Activated CD4-positive, alpha-beta T cell treated with anti-CD3 and anti-CD28 coated beads for 48 hours (primary cell): ENCODE data around the gene COL16A1.

Source experiments
- DNase-seq: peaks from one replicate; pipeline ENCODE4 v3.0.0-alpha.2; 2020

Gene COL16A1

DNA sequence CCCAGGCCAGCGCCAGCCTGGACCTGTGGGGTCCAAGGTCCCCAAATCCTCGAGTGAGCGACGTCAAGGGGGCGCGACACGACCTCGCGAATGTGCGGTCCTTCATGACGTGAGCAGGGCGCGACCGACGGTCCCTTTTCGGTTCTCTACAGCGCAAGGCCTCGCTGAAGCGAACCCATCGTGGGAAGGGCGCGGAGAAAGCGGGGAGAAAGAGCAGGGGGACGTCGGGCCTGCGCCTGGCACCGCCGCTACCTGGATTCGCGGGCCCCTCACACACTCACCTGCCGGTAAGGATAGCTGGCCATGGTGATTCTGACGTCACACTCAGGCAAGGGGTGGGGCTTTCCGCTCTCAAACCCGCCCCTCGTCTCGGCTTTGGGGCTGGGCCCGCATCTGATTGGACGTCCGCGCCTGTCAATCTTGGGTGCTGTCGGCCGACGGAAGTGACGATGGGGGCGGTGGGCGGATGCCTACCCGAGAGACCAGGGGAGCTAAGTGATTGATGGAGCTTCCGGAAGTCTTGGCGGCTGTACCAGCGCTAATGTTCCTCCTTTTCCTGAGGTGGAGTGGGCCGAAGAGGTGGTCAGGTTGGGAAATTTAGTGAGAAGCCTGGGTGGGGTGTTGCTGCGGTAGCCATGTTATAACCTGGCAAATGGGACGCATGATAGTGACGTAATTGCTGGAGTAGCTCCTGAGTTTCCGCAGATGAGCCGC is 59.1 kb downstream of the COL16A1 start, which contains the start of gene PEF1:
PEF1 (minus strand) TSS at position 317 of the 714 bp plus-strand sequence; CDS start at position 305, 12 bp downstream.
- DNase-seq = peak; percentile 100

- DNase-seq = no peak
Measured at GRCh38 chr1:31643976-31644559, 59.7 kb downstream of the COL16A1 start.

- no peak for DNase-seq
Measured at GRCh38 chr1:31642897-31643296, 60.9 kb downstream of the COL16A1 start.

DNA sequence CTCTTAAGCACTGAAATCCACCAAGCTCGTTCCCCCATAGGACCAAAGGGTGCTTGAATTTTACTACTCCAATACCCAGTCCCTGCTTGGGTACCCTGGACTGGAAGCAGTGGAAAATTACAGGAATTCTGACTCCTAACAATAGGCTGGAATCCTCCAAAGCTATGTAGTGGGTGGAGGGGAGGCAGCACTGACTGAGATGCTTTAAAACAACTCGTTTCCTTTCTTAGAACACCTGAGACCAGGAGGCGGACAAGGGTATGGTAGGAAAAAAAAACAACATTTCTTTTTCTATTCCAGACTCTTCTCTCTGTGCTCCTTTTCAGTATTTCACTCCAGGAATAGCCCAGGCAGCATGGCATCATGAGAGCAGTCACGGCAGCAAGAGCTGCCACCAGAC is 61.5 kb downstream of the COL16A1 start:
- no peak for DNase-seq

GRCh38 chr1:31640964-31641363 is 62.9 kb downstream of the COL16A1 start:
- no peak for DNase-seq

DNA sequence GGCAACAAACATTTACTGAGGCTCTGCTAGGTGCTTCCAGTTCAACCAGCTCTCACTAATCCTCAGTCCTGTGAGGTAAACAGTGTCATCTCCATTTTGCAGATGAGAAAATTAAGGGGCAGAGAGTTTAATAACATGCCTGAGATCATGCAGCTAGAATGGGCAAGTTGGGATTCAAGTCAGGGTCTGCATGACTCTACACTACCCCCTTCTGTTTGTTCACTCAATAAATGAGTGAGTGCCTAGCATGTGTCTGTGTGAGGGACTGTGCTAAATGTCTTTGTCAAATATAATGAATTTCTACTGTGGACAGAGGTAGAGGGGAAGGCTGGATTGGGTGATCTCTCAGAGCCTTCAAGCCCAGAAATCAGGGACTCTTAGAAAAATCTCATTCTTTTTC is 63.6 kb downstream of the COL16A1 start:
- DNase-seq = no peak

- no peak for DNase-seq
Measured at GRCh38 chr1:31639543-31639942, 64.3 kb downstream of the COL16A1 start.

DNA sequence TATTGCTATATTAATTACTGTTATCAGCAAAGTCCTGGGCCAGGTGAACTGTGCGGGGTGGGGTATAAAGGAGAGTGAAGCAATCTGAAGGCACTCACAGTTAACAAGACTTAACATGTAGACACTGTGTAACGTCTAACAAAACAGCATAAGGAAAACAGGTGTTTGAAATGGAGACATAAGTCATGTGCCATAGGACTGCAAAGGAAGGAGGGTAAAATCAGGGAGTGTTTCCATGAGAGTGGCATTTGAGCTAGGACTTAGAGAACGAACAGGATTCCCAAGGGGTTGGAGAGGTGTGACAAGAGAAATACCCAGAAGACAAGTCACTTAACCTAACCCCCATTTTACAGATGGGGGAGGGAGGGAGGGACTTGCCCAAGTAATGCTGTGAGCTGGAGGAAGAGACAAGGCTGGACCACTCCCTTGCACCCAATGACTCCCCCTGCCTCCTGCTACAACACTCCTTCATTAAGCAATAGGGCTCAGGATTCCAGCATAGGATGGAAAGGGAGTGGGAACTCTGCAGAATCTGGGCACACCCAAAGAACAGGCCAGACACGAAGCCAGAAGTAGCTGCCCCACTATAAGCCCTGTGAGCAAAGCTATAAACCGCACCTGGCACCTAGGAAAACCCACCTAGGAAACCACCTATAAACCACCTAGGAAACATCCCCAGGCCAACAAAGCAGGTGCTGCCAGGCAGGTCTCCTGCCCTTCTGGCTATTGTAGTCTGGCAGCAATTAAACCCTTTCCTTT is 65.7 kb downstream of the COL16A1 start:
- no peak for DNase-seq

- DNase-seq = peak; percentile 61
Measured at GRCh38 chr1:31633117-31633516, 70.7 kb downstream of the COL16A1 start.

- DNase-seq = no peak
Measured at GRCh38 chr1:31632649-31633048, 71.2 kb downstream of the COL16A1 start.

DNA sequence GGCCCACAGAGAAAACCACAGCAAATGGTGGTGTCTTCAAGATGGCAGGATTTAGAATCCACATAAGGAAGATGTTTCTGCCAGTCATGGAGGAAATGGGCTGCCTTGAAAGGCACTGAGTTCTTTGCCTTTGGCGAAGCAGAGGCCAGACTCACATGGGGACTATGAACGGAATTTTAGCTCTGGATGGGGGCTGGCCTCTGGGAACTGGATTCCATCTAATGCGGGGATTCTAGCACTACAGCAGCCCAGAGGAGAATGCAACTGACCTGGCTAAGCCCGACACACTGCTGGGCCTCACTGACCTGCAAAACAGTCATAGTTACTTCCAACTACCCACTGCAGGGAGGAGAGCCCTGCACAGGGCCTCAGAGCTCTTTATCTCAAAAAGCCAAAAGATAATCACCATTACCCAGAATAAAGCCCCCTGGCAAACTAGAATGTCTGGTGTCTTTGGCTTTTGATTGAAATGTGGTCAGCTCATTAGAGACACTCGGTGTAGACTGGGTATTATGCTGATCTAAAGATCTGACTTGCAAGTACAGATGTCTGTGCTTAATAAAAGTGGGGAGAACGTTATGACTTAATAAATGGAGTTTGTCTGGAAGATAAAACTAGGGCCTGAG is 74.8 kb downstream of the COL16A1 start:
- DNase-seq = no peak

DNA sequence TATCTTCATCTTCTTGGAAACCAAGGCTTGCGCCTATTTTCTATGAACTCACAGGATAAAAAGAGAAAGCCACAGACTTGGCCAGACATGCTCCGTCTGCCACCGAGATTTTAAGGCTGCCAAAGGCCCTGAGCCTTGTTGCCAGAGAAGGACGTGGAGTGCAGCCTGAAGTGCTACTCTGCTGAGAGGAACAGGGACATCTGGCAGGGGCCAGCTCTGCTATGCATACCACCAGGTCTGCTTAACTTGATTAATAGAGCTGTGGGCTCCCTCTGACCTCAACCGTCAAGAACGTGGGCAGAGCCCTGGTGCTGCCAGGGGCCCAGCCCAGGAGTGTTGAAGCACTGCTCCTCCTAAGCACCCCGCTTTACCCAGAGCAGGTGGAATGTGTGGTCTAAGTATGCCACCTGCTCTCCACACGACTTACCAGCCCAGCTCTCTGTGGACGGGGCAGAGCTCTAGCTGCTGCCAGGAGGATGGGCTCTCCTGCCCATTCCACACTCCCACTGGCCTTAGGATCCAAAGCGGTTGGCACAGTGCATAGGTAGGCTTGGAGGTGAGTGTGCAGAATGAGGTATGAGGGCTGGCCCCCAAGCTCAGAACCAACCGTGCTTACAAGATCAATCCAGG is 75.8 kb downstream of the COL16A1 start:
- no peak for DNase-seq

GRCh38 chr1:31627301-31627929 is 76.4 kb downstream of the COL16A1 start:
- no peak for DNase-seq

- no peak for DNase-seq
Measured at GRCh38 chr1:31626223-31627207, 77.3 kb downstream of the COL16A1 start.

DNA sequence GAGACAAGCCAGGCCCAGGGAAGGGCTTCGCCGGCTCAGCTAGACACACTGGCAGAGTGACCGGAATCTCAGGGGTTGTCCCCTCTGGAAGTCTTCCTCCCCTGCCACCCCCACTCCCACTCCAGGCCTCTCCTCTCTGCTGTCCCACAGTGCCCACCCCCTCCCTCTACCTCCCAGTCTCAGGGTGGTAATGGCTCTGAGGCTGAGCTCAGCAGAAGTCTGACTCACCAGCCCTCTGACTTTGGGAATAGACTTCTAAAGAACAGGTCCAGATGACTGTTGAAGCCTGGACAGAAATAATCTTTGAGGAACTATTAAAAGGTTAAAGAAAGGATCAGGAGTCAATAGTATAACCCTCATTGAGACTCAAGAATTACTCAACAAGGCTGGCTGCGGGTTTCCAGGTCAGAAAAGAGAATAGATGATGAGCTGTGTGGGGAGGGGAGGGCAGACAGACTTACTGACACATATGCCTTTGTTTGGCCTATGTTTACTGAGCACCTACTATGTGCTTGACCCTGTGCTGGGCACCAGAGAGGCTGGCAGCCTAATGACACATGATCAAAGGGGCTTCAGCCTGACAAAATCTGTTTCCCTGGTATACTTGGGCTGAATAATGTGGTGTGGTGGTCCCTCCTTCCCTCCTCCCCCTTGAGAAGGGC is 78.1 kb downstream of the COL16A1 start:
- no peak for DNase-seq

DNA sequence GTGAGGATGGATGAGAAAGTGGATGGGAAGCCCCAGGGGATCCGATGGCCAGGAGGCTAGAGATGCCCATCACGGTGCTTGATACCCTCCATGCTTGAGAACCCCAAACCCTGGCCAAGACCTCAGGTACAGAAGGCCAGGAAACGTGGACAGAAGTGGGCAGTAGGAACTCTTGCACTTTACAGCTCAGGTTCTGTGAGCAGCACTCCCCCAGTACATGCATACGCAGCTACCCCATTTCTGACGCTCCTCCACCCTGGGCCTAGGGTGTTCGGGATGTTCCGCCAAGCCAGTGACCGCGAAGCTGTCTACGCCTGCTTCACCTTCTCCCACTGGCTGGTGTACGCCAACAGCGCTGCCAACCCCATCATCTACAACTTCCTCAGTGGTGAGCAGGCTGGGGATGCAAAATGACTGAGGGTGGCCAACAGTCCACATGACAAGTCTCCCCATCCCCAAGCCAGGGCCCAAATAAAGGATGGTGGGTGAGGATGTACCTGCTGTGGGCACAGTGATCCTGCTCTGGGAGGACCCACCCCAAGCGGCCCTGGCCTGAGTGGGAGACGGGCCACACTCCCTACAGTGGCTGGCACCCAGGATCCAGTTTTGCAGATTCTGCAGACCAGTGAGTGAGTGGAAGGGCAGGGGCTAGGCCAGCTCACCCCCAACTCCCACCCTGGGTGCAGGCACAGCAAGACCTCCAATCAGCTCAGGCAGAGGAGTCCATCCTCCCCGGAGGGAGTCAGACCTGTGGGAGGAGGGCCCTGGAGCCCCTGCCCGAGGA is 78.9 kb downstream of the COL16A1 start:
- no peak for DNase-seq

DNA sequence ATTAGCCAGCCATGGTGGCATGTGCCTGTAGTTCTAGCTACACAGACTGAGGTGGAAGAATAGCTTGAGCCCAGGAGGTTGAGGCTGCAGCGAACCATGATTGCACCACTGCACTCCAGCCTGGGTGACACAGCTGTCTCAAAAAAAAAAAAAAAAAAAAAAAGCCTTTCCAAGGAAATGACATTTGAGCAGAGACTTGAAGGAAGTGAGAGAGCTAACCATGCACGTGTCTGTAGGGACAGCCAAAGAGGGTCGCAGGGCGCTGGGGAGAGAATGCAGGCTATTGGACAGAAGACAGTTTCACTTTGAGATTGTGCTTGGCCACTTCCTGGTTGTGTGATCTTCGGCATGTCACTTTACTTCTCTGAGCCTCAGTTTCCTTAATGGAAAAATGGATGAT is 79.5 kb downstream of the COL16A1 start:
- no peak for DNase-seq

DNA sequence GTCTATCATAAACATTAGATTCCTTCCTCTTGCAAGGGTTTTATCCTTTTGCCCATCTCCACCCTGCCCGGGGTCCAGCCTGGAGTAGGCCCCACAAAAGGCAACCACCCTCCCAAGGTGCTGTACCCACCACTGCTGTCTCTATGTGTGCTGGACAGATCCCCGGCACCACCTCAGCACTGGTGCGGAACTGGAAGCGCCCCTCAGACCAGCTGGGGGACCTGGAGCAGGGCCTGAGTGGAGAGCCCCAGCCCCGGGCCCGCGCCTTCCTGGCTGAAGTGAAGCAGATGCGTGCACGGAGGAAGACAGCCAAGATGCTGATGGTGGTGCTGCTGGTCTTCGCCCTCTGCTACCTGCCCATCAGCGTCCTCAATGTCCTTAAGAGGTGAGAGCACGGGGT is 80.5 kb downstream of the COL16A1 start:
- no peak for DNase-seq

- no peak for DNase-seq
Measured at GRCh38 chr1:31621847-31622730, 81.7 kb downstream of the COL16A1 start.
